ENCODE results near the gene HOXD4. TPM values are rescaled to one million over a fixed set of nuclear protein-coding genes. Genes with fewer than 3 reads are reported as not detected.

Gene HOXD4
- total RNA-seq, 4 donors from 2014 or later: 1.6 to 4.8 (median 3.3) TPM

- TF ChIP-seq POLR2A (IDR thresholded peaks at IDR 0.05) (no peak), CTCF (IDR thresholded peaks at IDR 0.05) (no peak)
Measured at GRCh38 chr2:176172895-176173566, 21.7 kb downstream of the HOXD4 start.

DNA sequence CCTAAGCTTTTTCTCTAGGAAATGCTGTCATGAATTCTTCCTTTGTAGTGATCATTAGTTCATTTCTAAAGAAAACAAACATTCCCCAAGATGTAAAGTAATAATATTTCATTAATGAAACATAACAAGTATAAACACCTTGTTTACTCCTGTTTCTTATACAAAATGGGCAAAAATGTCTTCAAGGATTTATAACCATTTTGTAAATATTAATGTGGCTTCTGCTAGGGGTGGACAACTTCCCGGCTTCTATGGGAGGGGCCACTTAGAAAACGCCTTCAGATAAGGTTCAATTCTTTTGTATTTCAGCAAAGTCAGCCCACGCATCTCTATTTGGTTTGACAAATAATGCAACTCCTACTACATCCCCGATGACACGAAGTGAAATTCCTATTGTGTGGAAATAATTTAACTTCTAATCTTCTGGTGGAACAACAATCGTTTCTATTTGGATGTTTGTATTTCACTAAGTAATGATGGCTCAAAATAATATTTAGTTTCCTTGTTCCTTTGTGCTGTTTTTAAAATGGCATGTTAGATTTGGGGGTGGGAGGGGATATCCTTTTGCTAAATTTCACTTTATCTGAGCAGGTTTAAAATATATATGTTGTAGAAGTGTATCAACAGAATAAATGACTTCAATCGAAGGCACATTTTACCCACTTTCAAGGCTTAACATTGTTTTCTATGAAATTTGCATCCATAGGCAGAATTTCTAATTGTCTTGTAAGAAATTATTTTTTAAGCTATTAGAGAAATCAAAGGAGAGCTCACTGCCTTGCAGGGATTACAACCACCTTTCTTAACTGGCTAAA, 22.4 kb downstream of the HOXD4 start:
- H3K27ac ChIP-seq: no peak overlapping the region
- no peak for DNase-seq
- no peaks in the 10 kb centered on the region for H3K9me3 ChIP-seq
- peaks cover 14 to 15% of the 10 kb centered on the region in 2 donors for H3K4me1 ChIP-seq
- H3K36me3 ChIP-seq: no peaks in the 10 kb centered on the region
- peaks cover 60% of the 10 kb centered on the region for H3K27me3 ChIP-seq
- TF ChIP-seq CTCF (IDR thresholded peaks at IDR 0.05) (no peak), POLR2A (IDR thresholded peaks at IDR 0.05) (no peak)
- WGBS, 2 donors: 18 to 30% methylated on average over 7 of the region's 7 CpGs
- intact Hi-C loops (cut with DNase I): no loop called here
- no peak overlapping the region for H3K4me3 ChIP-seq (replicated peaks in 1 of 3)

More at GRCh38 chr2:176172895-176173566, 21.7 kb downstream of the HOXD4 start:
- Histone ChIP-seq H3K4me3 (replicated peaks in 1 of 3) (no peak overlapping the region), H3K36me3 (no peaks in the 10 kb centered on the region), H3K27me3 (peaks cover 62% of the 10 kb centered on the region), H3K27ac (no peak overlapping the region), H3K9me3 (no peaks in the 10 kb centered on the region), H3K4me1 (peaks cover 10% of the 10 kb centered on the region in 2 donors)
- intact Hi-C loops (cut with DNase I): no loop called here
- WGBS, 2 donors: 33 to 42% methylated on average over 14 of the region's 14 CpGs
- DNase-seq: no peak

GRCh38 chr2:176174382-176174823, 23.1 kb downstream of the HOXD4 start:
- no peaks in the 10 kb centered on the region for H3K36me3 ChIP-seq
- 19 to 22% methylated on average over 8 to 11 of the region's 14 CpGs for WGBS, 2 donors
- TF ChIP-seq CTCF (IDR thresholded peaks at IDR 0.05): no peak
- no peak for TF ChIP-seq POLR2A (IDR thresholded peaks at IDR 0.05)
- H3K27ac ChIP-seq: no peak overlapping the region
- intact Hi-C loops (cut with DNase I): no loop called here
- no peaks in the 10 kb centered on the region for H3K9me3 ChIP-seq
- H3K4me3 ChIP-seq (replicated peaks in 1 of 3): no peak overlapping the region
- no peak for DNase-seq
- peaks cover 14 to 15% of the 10 kb centered on the region in 2 donors for H3K4me1 ChIP-seq
- H3K27me3 ChIP-seq: peaks cover 57% of the 10 kb centered on the region

- WGBS, 2 donors: 18 to 35% methylated on average over 22 to 32 of the region's 47 CpGs
- intact Hi-C loops (cut with DNase I): no loop called here
- Histone ChIP-seq H3K27ac (no peak overlapping the region), H3K27me3 (peaks cover 57% of the 10 kb centered on the region), H3K36me3 (no peaks in the 10 kb centered on the region), H3K4me3 (replicated peaks in 1 of 3) (no peak overlapping the region), H3K9me3 (no peaks in the 10 kb centered on the region), H3K4me1 (peaks cover 14 to 15% of the 10 kb centered on the region in 2 donors)
- DNase-seq: no peak
- no peak for TF ChIP-seq POLR2A (IDR thresholded peaks at IDR 0.05)
- TF ChIP-seq CTCF (IDR thresholded peaks at IDR 0.05): no peak
Measured at GRCh38 chr2:176174824-176175708, 23.7 kb downstream of the HOXD4 start.

Data from thyroid gland (tissue), 4 donors.